ENCODE measurements around the gene PRKCH.

GRCh38 chr14:61343471-61343870 is 22.1 kb downstream of the PRKCH start:
- TF ChIP-seq CTCF (conservative IDR thresholded peaks at IDR 0.05; ENCODE audit: low read depth, low read length) (no peak), EZH2 (IDR thresholded peaks at IDR 0.05; ENCODE audit: low read length, unreplicated experiment) (no peak)
